ENCODE measurements around the gene CMA1.

- TF ChIP-seq CTCF (IDR thresholded peaks at IDR 0.05) (no peak), POLR2A (IDR thresholded peaks at IDR 0.05) (no peak)
These were observed 43.9 kb downstream of the CMA1 start for GRCh38 chr14:24463884-24464785.

Data from thyroid gland (tissue), 4 donors.